H9 (cell line): ENCODE data around the gene TBX5. TPM values are rescaled to one million over a fixed set of nuclear protein-coding genes. Genes with fewer than 3 reads are reported as not detected.
A peak's percentile ranks its signal among the peaks of the same experiment; 100 is the strongest.

ENCODE experiments used
- DNase-seq: peaks from one replicate; pipeline ENCODE4 v3.0.0-alpha.2; 2017
- H2AFZ ChIP-seq: one replicate; pipeline ENCODE4 v1.6.1; 2013; ENCODE audit warnings: mild to moderate bottlenecking, low read length, control low read depth, moderate library complexity
- H2AK5ac ChIP-seq: 2 replicates; pipeline ENCODE4 v1.6.1; 2013; ENCODE audit warnings: low read length, control low read depth, mixed read lengths; ENCODE audit not compliant: insufficient read length
- H2BK120ac ChIP-seq: one replicate; pipeline ENCODE4 v1.6.1; 2013; ENCODE audit warnings: low read depth, mild to moderate bottlenecking, low read length, control low read depth, inconsistent platforms; ENCODE audit not compliant: poor library complexity, severe bottlenecking
- H2BK12ac ChIP-seq: 2 replicates; pipeline ENCODE4 v1.6.1; 2013; ENCODE audit warnings: low read length, control low read depth, mixed read lengths, low read depth; ENCODE audit not compliant: insufficient read length
- H2BK15ac ChIP-seq: 2 replicates; pipeline ENCODE4 v1.6.1; 2013; ENCODE audit warnings: low read depth, low read length, control low read depth
- H2BK20ac ChIP-seq: one replicate; pipeline ENCODE4 v1.6.1; 2013; ENCODE audit warnings: low read depth, mild to moderate bottlenecking, low read length, control low read depth, inconsistent platforms; ENCODE audit not compliant: poor library complexity, severe bottlenecking
- H2BK5ac ChIP-seq: 2 replicates; pipeline ENCODE4 v1.6.1; 2013; ENCODE audit warnings: low read length, control low read depth, mixed read lengths; ENCODE audit not compliant: insufficient read length
- H3K14ac ChIP-seq: 2 replicates; pipeline ENCODE4 v1.6.1; 2013; ENCODE audit warnings: low read length, control low read depth; ENCODE audit not compliant: insufficient read depth
- H3K18ac ChIP-seq: 2 replicates; pipeline ENCODE4 v1.6.1; 2013; ENCODE audit warnings: low read depth, mild to moderate bottlenecking, mixed read lengths, low read length, control low read depth; ENCODE audit not compliant: insufficient read length
- H3K23ac ChIP-seq: 2 replicates; pipeline ENCODE4 v1.6.1; 2013; ENCODE audit warnings: low read length, control low read depth, mixed read lengths, low read depth; ENCODE audit not compliant: insufficient read length
- H3K23me2 ChIP-seq: 2 replicates; pipeline ENCODE4 v1.6.1; 2013; ENCODE audit warnings: low read depth, mild to moderate bottlenecking, mixed read lengths, low read length, control low read depth; ENCODE audit not compliant: insufficient read length, poor library complexity, severe bottlenecking
- H3K27ac ChIP-seq: 2 replicates; pipeline ENCODE4 v1.5.1; 2013; ENCODE audit warnings: low read length, control low read depth, mixed read lengths, low read depth; ENCODE audit not compliant: insufficient read length
- H3K27me3 ChIP-seq: 2 replicates; pipeline ENCODE4 v1.6.1; 2013; ENCODE audit warnings: low read length, control low read depth, inconsistent platforms; ENCODE audit not compliant: insufficient read depth
- H3K4ac ChIP-seq: 2 replicates; pipeline ENCODE4 v1.6.1; 2013; ENCODE audit warnings: low read depth, mild to moderate bottlenecking, control low read depth, inconsistent platforms, low read length, moderate library complexity
- H3K4me1 ChIP-seq: 2 replicates; pipeline ENCODE4 v1.6.1; 2013; ENCODE audit warnings: low read length, control low read depth, inconsistent platforms; ENCODE audit not compliant: insufficient read depth
- H3K4me2 ChIP-seq: 2 replicates; pipeline ENCODE4 v1.6.1; 2013; ENCODE audit warnings: low read length, control low read depth, mixed read lengths; ENCODE audit not compliant: insufficient read length, insufficient read depth
- H3K56ac ChIP-seq: 2 replicates; pipeline ENCODE4 v1.6.1; 2013; ENCODE audit warnings: low read depth, mild to moderate bottlenecking, mixed read lengths, low read length, control low read depth; ENCODE audit not compliant: insufficient read length
- H3K79me1 ChIP-seq: 2 replicates; pipeline ENCODE4 v1.6.1; 2013; ENCODE audit warnings: low read depth, mild to moderate bottlenecking, moderate library complexity, low read length, control low read depth, inconsistent platforms; ENCODE audit not compliant: insufficient read depth, poor library complexity, severe bottlenecking
- H3K79me2 ChIP-seq: 2 replicates; pipeline ENCODE4 v1.6.1; 2013; ENCODE audit warnings: low read length, control low read depth, inconsistent platforms; ENCODE audit not compliant: insufficient read depth
- H3K9ac ChIP-seq: 2 replicates; pipeline ENCODE4 v1.6.1; 2013; ENCODE audit warnings: low read length, control low read depth, mixed read lengths; ENCODE audit not compliant: insufficient read length; ENCODE audit errors: extremely low read depth
- H3K9me3 ChIP-seq: one replicate; pipeline ENCODE4 v1.6.1; 2013; ENCODE audit warnings: low read depth, low read length, inconsistent platforms; ENCODE audit not compliant: control insufficient read depth
- H3T11ph ChIP-seq: one replicate; pipeline ENCODE4 v1.6.1; 2013; ENCODE audit warnings: mild to moderate bottlenecking, low read length, control low read depth, inconsistent platforms
- H4K20me1 ChIP-seq: one replicate; pipeline ENCODE4 v1.6.1; 2013; ENCODE audit not compliant: control insufficient read depth, insufficient read length, insufficient read depth
- H4K5ac ChIP-seq: 2 replicates; pipeline ENCODE4 v1.6.1; 2013; ENCODE audit warnings: low read depth, mild to moderate bottlenecking, mixed read lengths, low read length, control low read depth; ENCODE audit not compliant: insufficient read length
- H4K8ac ChIP-seq: replicated peaks from 2 replicates; pipeline ENCODE4 v1.6.1; 2013; ENCODE audit warnings: low read length, control low read depth, mixed read lengths, low read depth; ENCODE audit not compliant: insufficient read length
- H4K91ac ChIP-seq: 2 replicates; pipeline ENCODE4 v1.6.1; 2013; ENCODE audit warnings: low read depth, mild to moderate bottlenecking, moderate library complexity, mixed read lengths, low read length, control low read depth; ENCODE audit not compliant: insufficient read length
- H3K27ac Mint-ChIP-seq, 3 experiments: 2 replicates in 2 of 3; 3 replicates in 1 of 3; pipeline ENCODE4 v1.8.0; 2020 to 2021; ENCODE audit warnings: mixed read lengths in 3 of 3, mild to moderate bottlenecking in 1 of 3, moderate library complexity in 1 of 3
- H3K27me3 Mint-ChIP-seq: 2 replicates; pipeline ENCODE4 v1.8.0; 2021; ENCODE audit warnings: low read depth, mild to moderate bottlenecking, moderate library complexity, mixed read lengths
- H3K36me3 Mint-ChIP-seq, 3 experiments: 2 replicates in 2 of 3; 3 replicates in 1 of 3; pipeline ENCODE4 v1.8.0; 2020 to 2021; ENCODE audit warnings: low read depth in 3 of 3, mixed read lengths in 3 of 3; ENCODE audit not compliant: insufficient read depth in 1 of 3
- H3K4me1 Mint-ChIP-seq, 2 experiments: 2 replicates each; pipeline ENCODE4 v1.8.0; 2020; ENCODE audit warnings: mixed read lengths in 2 of 2
- H3K4me3 Mint-ChIP-seq, 2 experiments: 2 replicates in 1 of 2; 3 replicates in 1 of 2; pipeline ENCODE4 v1.8.0; 2020 to 2021; ENCODE audit warnings: mild to moderate bottlenecking in 2 of 2, mixed read lengths in 2 of 2, moderate library complexity in 1 of 2
- H3K9me3 Mint-ChIP-seq, 2 experiments: 2 replicates in 1 of 2; 3 replicates in 1 of 2; pipeline ENCODE4 v1.8.0; 2020; ENCODE audit warnings: mild to moderate bottlenecking in 2 of 2, mixed read lengths in 2 of 2, moderate library complexity in 1 of 2
- CTCF ChIP-seq: fragments of 200-600 bp; sonication (generic); conservative IDR thresholded peaks from 3 replicates; pipeline ENCODE4 v1.8.0; 2021; ENCODE audit warnings: antibody characterized with exemption, mild to moderate bottlenecking
- WGBS: extraction: QIAGEN DNeasy Blood & Tissue Kit; methylation state at CpG from one replicate; pipeline ENCODE4 v1.1.7; 2013; ENCODE audit warnings: missing lambda C conversion rate, low lambda C conversion rate, mixed read lengths; ENCODE audit not compliant: insufficient read length; ENCODE audit errors: extremely low coverage; 5-methylcytosine and 5-hydroxymethylcytosine counted together
- total RNA-seq: library from RNA; stranded (reverse); gene quantifications from 2 replicates; pipeline ENCODE4 v1.2.1, GENCODE V29; 2021

The TBX5 gene
- total RNA-seq, 1 experiment from 2014 or later, result not detected

GRCh38 chr12:114412825-114413749 lies 7.1 kb upstream of the TBX5 start:
- Histone ChIP-seq H2AFZ (no peak overlapping the region), H3K4ac (no peak overlapping the region), H2BK15ac (no peak overlapping the region), H4K91ac (no peak overlapping the region), H3K23ac (no peak overlapping the region), H3K9me3 (no peaks in the 10 kb centered on the region), H4K20me1 (no peaks in the 10 kb centered on the region), H2BK5ac (no peak overlapping the region), H3K79me1 (no peaks in the 10 kb centered on the region), H3K27ac (no peak overlapping the region), H3K23me2 (no peaks in the 10 kb centered on the region), H3K4me1 (no peaks in the 10 kb centered on the region; the same call in 1 of the 2 replicates), H3K14ac (no peak overlapping the region), H3K56ac (no peak overlapping the region), H3K9ac (no peak overlapping the region), H4K8ac (no peak overlapping the region), H2AK5ac (no peak overlapping the region), H3K27me3 (peaks cover 99% of the 10 kb centered on the region), H2BK120ac (no peak overlapping the region), H3T11ph (no peak overlapping the region), H3K79me2 (no peaks in the 10 kb centered on the region), H3K18ac (no peak overlapping the region), H2BK20ac (no peak overlapping the region), H2BK12ac (no peak overlapping the region), H4K5ac (no peak overlapping the region), H3K4me2 (peak overlapping the region; percentile 20)
- TF ChIP-seq CTCF, result no peak
- peaks cover 0 to 9% of the 10 kb centered on the region in 2 experiments; a peak in 2 of 5 replicates for H3K9me3 Mint-ChIP-seq
- H3K4me3 Mint-ChIP-seq, result peak overlapping the region in 1 of 2 experiments; percentile 71; a peak in 2 of 5 replicates
- DNase-seq, result no peak
- peaks cover 100% of the 10 kb centered on the region for H3K27me3 Mint-ChIP-seq
- no CpG with 5 or more reads among the region's 20 CpGs for WGBS
- no peaks in the 10 kb centered on the region for H3K36me3 Mint-ChIP-seq
- H3K27ac Mint-ChIP-seq, result no peak overlapping the region
- peaks cover 15 to 34% of the 10 kb centered on the region in 2 experiments for H3K4me1 Mint-ChIP-seq
